Tibial artery (tissue), 4 donors: ENCODE data around the gene TOMM70.

Experiments used
- DNase-seq, 2 donors: peaks; one replicate each; pipeline ENCODE4 v3.0.0-alpha.2; 2019
- H3K27ac ChIP-seq, 2 donors: fragments of 200-600 bp; sonication (generic) in 1 of 2; 1 replicate in 1 of 2; 2 replicates in 1 of 2; pipeline ENCODE4 v1.5.1; 2018 to 2019; ENCODE audit warnings: mild to moderate bottlenecking in 1 of 2
- H3K27me3 ChIP-seq, 2 donors: fragments of 200-600 bp; sonication (generic) in 1 of 2; one replicate each; pipeline versions ENCODE4 v1.5.1 to v1.6.0; 2016 to 2019
- H3K36me3 ChIP-seq, 3 donors: fragments of 200-600 bp; sonication (generic) in 2 of 3; one replicate each; pipeline ENCODE4 v1.5.1; 2016 to 2019; ENCODE audit warnings: mild to moderate bottlenecking in 2 of 3
- H3K4me1 ChIP-seq, 4 donors: fragments of 200-600 bp; sonication (generic) in 2 of 4; 1 replicate in 3 of 4; 2 replicates in 1 of 4; pipeline ENCODE4 v1.5.1; 2016 to 2019
- H3K4me3 ChIP-seq, 2 donors: fragments of 200-600 bp; sonication (generic) in 1 of 2; 1 replicate in 1 of 2; 2 replicates in 1 of 2; pipeline ENCODE4 v1.5.1; 2018 to 2019; ENCODE audit warnings: mild to moderate bottlenecking in 2 of 2
- H3K9me3 ChIP-seq, 3 donors: fragments of 200-600 bp; sonication (generic) in 1 of 3; one replicate each; pipeline ENCODE4 v1.5.1; 2016 to 2019
- CTCF ChIP-seq, 2 experiments: fragments of 200-600 bp in 1 of 2; fragments of 450-650 bp in 1 of 2; IDR thresholded peaks; one replicate each; pipeline ENCODE4 v1.5.1; 2017 to 2019; ENCODE audit warnings: antibody characterized with exemption in 2 of 2, mild to moderate bottlenecking in 1 of 2, moderate library complexity in 1 of 2
- intact Hi-C: fragments of 100-400 bp; cut with DNase I; formaldehyde crosslinking; loops from one replicate; pipeline ENCODE4 v1.15.0; 2023; ENCODE audit warnings: low total_unique reads

TOMM70 gene

GRCh38 chr3:100416863-100417262 is 16.0 kb upstream of the TOMM70 start:
- Histone ChIP-seq H3K27me3 (no peaks in the 10 kb centered on the region), H3K27ac (no peak overlapping the region), H3K4me3 (no peak overlapping the region), H3K4me1 (no peaks in the 10 kb centered on the region), H3K9me3 (no peaks in the 10 kb centered on the region), H3K36me3 (peaks cover 0 to 15% (median 3%) of the 10 kb centered on the region in 3 donors)
- no peak for DNase-seq
- TF ChIP-seq CTCF (IDR thresholded peaks at IDR 0.05), result no peak
- intact Hi-C loops, result no loop called here

GRCh38 chr3:100416176-100416575 is 15.3 kb upstream of the TOMM70 start:
- H3K4me3 ChIP-seq, result no peak overlapping the region
- no peak for TF ChIP-seq CTCF (IDR thresholded peaks at IDR 0.05)
- no peak for DNase-seq
- H3K27ac ChIP-seq, result no peak overlapping the region
- H3K36me3 ChIP-seq, result peaks cover 0 to 22% (median 8%) of the 10 kb centered on the region in 3 donors
- intact Hi-C loops, result no loop called here
- no peaks in the 10 kb centered on the region for H3K4me1 ChIP-seq
- H3K9me3 ChIP-seq, result peaks cover 0 to 5% (median 0%) of the 10 kb centered on the region in 3 donors
- no peaks in the 10 kb centered on the region for H3K27me3 ChIP-seq

GRCh38 chr3:100413613-100414012 is 12.7 kb upstream of the TOMM70 start:
- intact Hi-C loops, result no loop called here
- no peak overlapping the region for H3K27ac ChIP-seq
- TF ChIP-seq CTCF (IDR thresholded peaks at IDR 0.05), result no peak
- H3K36me3 ChIP-seq, result peaks cover 0 to 24% (median 12%) of the 10 kb centered on the region in 3 donors
- H3K4me3 ChIP-seq, result no peak overlapping the region
- DNase-seq, result no peak
- H3K27me3 ChIP-seq, result no peaks in the 10 kb centered on the region
- H3K9me3 ChIP-seq, result peaks cover 0 to 8% (median 0%) of the 10 kb centered on the region in 3 donors
- H3K4me1 ChIP-seq, result no peaks in the 10 kb centered on the region

GRCh38 chr3:100412912-100413590 is 12.2 kb upstream of the TOMM70 start:
- H3K36me3 ChIP-seq, result peaks cover 0 to 27% (median 12%) of the 10 kb centered on the region in 3 donors
- no peak overlapping the region for H3K4me3 ChIP-seq
- no peaks in the 10 kb centered on the region for H3K27me3 ChIP-seq
- DNase-seq, result no peak
- no peak overlapping the region for H3K27ac ChIP-seq
- no peaks in the 10 kb centered on the region for H3K4me1 ChIP-seq
- intact Hi-C loops, result no loop called here
- no peak for TF ChIP-seq CTCF (IDR thresholded peaks at IDR 0.05)
- H3K9me3 ChIP-seq, result peaks cover 0 to 8% (median 0%) of the 10 kb centered on the region in 3 donors

GRCh38 chr3:100411091-100411982 is 10.4 kb upstream of the TOMM70 start:
- peaks cover 0 to 29% (median 12%) of the 10 kb centered on the region in 3 donors for H3K36me3 ChIP-seq
- no peaks in the 10 kb centered on the region for H3K4me1 ChIP-seq
- TF ChIP-seq CTCF (IDR thresholded peaks at IDR 0.05), result no peak
- no peak for DNase-seq
- no peak overlapping the region for H3K27ac ChIP-seq
- H3K9me3 ChIP-seq, result peaks cover 0 to 20% (median 0%) of the 10 kb centered on the region in 3 donors
- intact Hi-C loops, result no loop called here
- no peak overlapping the region for H3K4me3 ChIP-seq
- H3K27me3 ChIP-seq, result no peaks in the 10 kb centered on the region
